Activated CD4-positive, CD25-positive, alpha-beta regulatory T cell (primary cell): ENCODE data around the gene JARID2.

Experiments used
- DNase-seq, 4 experiments: peaks; one replicate each; lab custom pipeline; 2025; lab: John Stamatoyannopoulos, UW

The JARID2 gene

GRCh38 chr6:15490242-15491100 is 244.6 kb downstream of the JARID2 start:
- DNase-seq, result no peak

GRCh38 chr6:15491255-15491985 is 245.6 kb downstream of the JARID2 start:
- peak; percentile 27 to 54 (median 38) for DNase-seq

- DNase-seq, result no peak
These were observed 246.1 kb downstream of the JARID2 start for GRCh38 chr6:15491986-15492269.

- no peak for DNase-seq
These were observed 247.7 kb downstream of the JARID2 start for GRCh38 chr6:15493437-15494168.

- no peak for DNase-seq
These were observed 249.6 kb downstream of the JARID2 start for GRCh38 chr6:15495375-15495901.

- no peak for DNase-seq
These were observed 250.7 kb downstream of the JARID2 start for GRCh38 chr6:15496345-15497131.

GRCh38 chr6:15498640-15499039 is 252.8 kb downstream of the JARID2 start:
- no peak for DNase-seq

- no peak for DNase-seq
These were observed 253.3 kb downstream of the JARID2 start for GRCh38 chr6:15499125-15499524.

- DNase-seq, result no peak
These were observed 253.7 kb downstream of the JARID2 start for GRCh38 chr6:15499591-15499990.

- no peak for DNase-seq
These were observed 254.3 kb downstream of the JARID2 start for GRCh38 chr6:15500078-15500740.

- no peak for DNase-seq
These were observed 255.3 kb downstream of the JARID2 start for GRCh38 chr6:15500901-15501825.

GRCh38 chr6:15501826-15502445 is 256.1 kb downstream of the JARID2 start:
- DNase-seq, result no peak

- DNase-seq, result no peak
These were observed 256.8 kb downstream of the JARID2 start for GRCh38 chr6:15502446-15503345.

GRCh38 chr6:15503346-15503680 is 257.4 kb downstream of the JARID2 start:
- no peak for DNase-seq

- DNase-seq, result no peak
These were observed 258.2 kb downstream of the JARID2 start for GRCh38 chr6:15504040-15504495.

- no peak for DNase-seq
These were observed 258.9 kb downstream of the JARID2 start for GRCh38 chr6:15504581-15505350.

- no peak for DNase-seq
These were observed 259.6 kb downstream of the JARID2 start for GRCh38 chr6:15505463-15505918.

- no peak for DNase-seq
These were observed 260.2 kb downstream of the JARID2 start for GRCh38 chr6:15506066-15506465.
